ENCODE measurements around the gene NPFF.

The NPFF gene

GRCh38 chr12:53543539-53543938, 36.3 kb upstream of the NPFF start:
- peak; percentile 99 for TF ChIP-seq CTCF (conservative IDR thresholded peaks at IDR 0.05; ENCODE audit: low read depth, low read length)
- peaks cover 39% of the 10 kb centered on the region for H3K4me1 ChIP-seq (ENCODE audit: low read depth, poor library complexity, severe bottlenecking)
- peak overlapping the region; percentile 33; the same call in 1 of the 2 replicates for H3K9ac ChIP-seq
- H3K27me3 ChIP-seq (ENCODE audit: insufficient read depth, low read depth) = no peaks in the 10 kb centered on the region
- H2AFZ ChIP-seq (ENCODE audit: low read depth) = peak overlapping the region; percentile 46
- peak overlapping the region; percentile 65 for H3K27ac ChIP-seq
- H3K4me2 ChIP-seq = peak overlapping the region; percentile 72
- no peaks in the 10 kb centered on the region for H3K36me3 ChIP-seq (ENCODE audit: insufficient read depth)
- no peak overlapping the region for H3K4me3 ChIP-seq (IDR thresholded peaks at IDR 0.05; ENCODE audit: insufficient read depth, low read depth, low read length)
- no peaks in the 10 kb centered on the region for H3K79me2 ChIP-seq (ENCODE audit: insufficient read depth, low read depth)
- H4K20me1 ChIP-seq (ENCODE audit: insufficient read depth) = no peaks in the 10 kb centered on the region

GRCh38 chr12:53539526-53539925, 32.2 kb upstream of the NPFF start:
- TF ChIP-seq CTCF (conservative IDR thresholded peaks at IDR 0.05; ENCODE audit: low read depth, low read length) = no peak
- Histone ChIP-seq H4K20me1 (ENCODE audit: insufficient read depth) (no peaks in the 10 kb centered on the region), H3K79me2 (ENCODE audit: insufficient read depth, low read depth) (no peaks in the 10 kb centered on the region), H3K36me3 (ENCODE audit: insufficient read depth) (no peaks in the 10 kb centered on the region), H3K27ac (no peak overlapping the region), H3K27me3 (ENCODE audit: insufficient read depth, low read depth) (no peaks in the 10 kb centered on the region), H3K4me3 (IDR thresholded peaks at IDR 0.05; ENCODE audit: insufficient read depth, low read depth, low read length) (no peak overlapping the region), H3K4me2 (no peak overlapping the region), H3K4me1 (ENCODE audit: low read depth, poor library complexity, severe bottlenecking) (peaks cover 22% of the 10 kb centered on the region), H2AFZ (ENCODE audit: low read depth) (no peak overlapping the region), H3K9ac (no peak overlapping the region)

GRCh38 chr12:53538209-53538689, 31.0 kb upstream of the NPFF start:
- no peak overlapping the region; the same call in 1 of the 2 replicates for H3K27ac ChIP-seq
- TF ChIP-seq CTCF (conservative IDR thresholded peaks at IDR 0.05; ENCODE audit: low read depth, low read length) = no peak

GRCh38 chr12:53536962-53537361, 29.7 kb upstream of the NPFF start:
- H3K4me3 ChIP-seq (IDR thresholded peaks at IDR 0.05; ENCODE audit: insufficient read depth, low read depth, low read length) = no peak overlapping the region
- no peak overlapping the region for H3K4me2 ChIP-seq
- no peaks in the 10 kb centered on the region for H3K79me2 ChIP-seq (ENCODE audit: insufficient read depth, low read depth)
- no peaks in the 10 kb centered on the region for H3K27me3 ChIP-seq (ENCODE audit: insufficient read depth, low read depth)
- no peaks in the 10 kb centered on the region for H3K36me3 ChIP-seq (ENCODE audit: insufficient read depth)
- H4K20me1 ChIP-seq (ENCODE audit: insufficient read depth) = no peaks in the 10 kb centered on the region
- no peaks in the 10 kb centered on the region for H3K4me1 ChIP-seq (ENCODE audit: low read depth, poor library complexity, severe bottlenecking)
- H2AFZ ChIP-seq (ENCODE audit: low read depth) = no peak overlapping the region
- no peak overlapping the region for H3K9ac ChIP-seq
- TF ChIP-seq CTCF (conservative IDR thresholded peaks at IDR 0.05; ENCODE audit: low read depth, low read length) = no peak
- H3K27ac ChIP-seq = no peak overlapping the region

More at GRCh38 chr12:53538209-53538689, 31.0 kb upstream of the NPFF start:
- Histone ChIP-seq H3K79me2 (ENCODE audit: insufficient read depth, low read depth) (no peaks in the 10 kb centered on the region), H3K9ac (no peak overlapping the region), H3K4me2 (no peak overlapping the region), H3K4me3 (IDR thresholded peaks at IDR 0.05; ENCODE audit: insufficient read depth, low read depth, low read length) (no peak overlapping the region), H3K27me3 (ENCODE audit: insufficient read depth, low read depth) (no peaks in the 10 kb centered on the region), H3K4me1 (ENCODE audit: low read depth, poor library complexity, severe bottlenecking) (peaks cover 10% of the 10 kb centered on the region), H2AFZ (ENCODE audit: low read depth) (no peak overlapping the region), H3K36me3 (ENCODE audit: insufficient read depth) (no peaks in the 10 kb centered on the region), H4K20me1 (ENCODE audit: insufficient read depth) (no peaks in the 10 kb centered on the region)
